Measurements from ENCODE around the gene CAMSAP1.

DNA sequence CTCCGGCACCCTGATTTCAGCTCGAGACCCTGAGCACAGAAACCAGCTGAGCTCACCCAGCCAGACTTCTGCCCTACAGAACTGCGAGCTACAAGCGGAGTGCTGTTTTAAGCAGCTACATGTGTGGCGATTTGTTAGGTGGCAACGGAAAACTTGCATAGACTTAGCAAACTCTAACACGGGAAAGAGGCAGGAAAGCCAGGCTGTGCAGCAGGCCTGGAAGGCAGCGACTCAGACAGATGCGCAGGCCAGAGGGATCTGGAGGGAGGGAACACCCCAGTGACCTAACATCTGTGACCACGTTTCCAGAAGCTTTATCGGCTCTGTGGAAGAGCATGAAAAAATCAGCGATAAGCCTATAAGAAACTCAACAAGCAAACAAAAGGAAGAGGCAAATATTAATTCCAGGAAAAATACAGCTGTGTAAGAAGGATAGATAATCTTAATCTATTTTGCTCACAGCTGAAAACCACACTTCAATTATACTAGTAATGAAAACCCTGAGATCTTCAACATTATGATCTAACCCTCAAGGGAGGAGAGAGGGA, 42.9 kb upstream of the CAMSAP1 start:
- TF ChIP-seq, protein P1, sequence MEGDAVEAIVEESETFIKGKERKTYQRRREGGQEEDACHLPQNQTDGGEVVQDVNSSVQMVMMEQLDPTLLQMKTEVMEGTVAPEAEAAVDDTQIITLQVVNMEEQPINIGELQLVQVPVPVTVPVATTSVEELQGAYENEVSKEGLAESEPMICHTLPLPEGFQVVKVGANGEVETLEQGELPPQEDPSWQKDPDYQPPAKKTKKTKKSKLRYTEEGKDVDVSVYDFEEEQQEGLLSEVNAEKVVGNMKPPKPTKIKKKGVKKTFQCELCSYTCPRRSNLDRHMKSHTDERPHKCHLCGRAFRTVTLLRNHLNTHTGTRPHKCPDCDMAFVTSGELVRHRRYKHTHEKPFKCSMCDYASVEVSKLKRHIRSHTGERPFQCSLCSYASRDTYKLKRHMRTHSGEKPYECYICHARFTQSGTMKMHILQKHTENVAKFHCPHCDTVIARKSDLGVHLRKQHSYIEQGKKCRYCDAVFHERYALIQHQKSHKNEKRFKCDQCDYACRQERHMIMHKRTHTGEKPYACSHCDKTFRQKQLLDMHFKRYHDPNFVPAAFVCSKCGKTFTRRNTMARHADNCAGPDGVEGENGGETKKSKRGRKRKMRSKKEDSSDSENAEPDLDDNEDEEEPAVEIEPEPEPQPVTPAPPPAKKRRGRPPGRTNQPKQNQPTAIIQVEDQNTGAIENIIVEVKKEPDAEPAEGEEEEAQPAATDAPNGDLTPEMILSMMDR (conservative IDR thresholded peaks at IDR 0.05 in 1 of 2, IDR thresholded peaks at IDR 0.05 in 1 of 2; ENCODE audit: low read depth in 1 of 2, low read length in 2 of 2), result no peak
- TF ChIP-seq EZH2 (IDR thresholded peaks at IDR 0.05; ENCODE audit: low read length, missing control alignments), result no peak
